Measurements from ENCODE around the gene PDE7B.

PDE7B gene

GRCh38 chr6:136158387-136158821 lies 306.9 kb downstream of the PDE7B start:
- DNase-seq: no peak

GRCh38 chr6:136158971-136159370 lies 307.5 kb downstream of the PDE7B start:
- DNase-seq: no peak

- peak in 1 of 2 donors; percentile 6 for DNase-seq
Measured at GRCh38 chr6:136160250-136160649, 308.7 kb downstream of the PDE7B start.

GRCh38 chr6:136161950-136162349 lies 310.4 kb downstream of the PDE7B start:
- no peak for DNase-seq

- no peak for DNase-seq
Measured at GRCh38 chr6:136163260-136163659, 311.8 kb downstream of the PDE7B start.

GRCh38 chr6:136166815-136167214 lies 315.3 kb downstream of the PDE7B start:
- DNase-seq: no peak

- DNase-seq: no peak
Measured at GRCh38 chr6:136169394-136170148, 318.1 kb downstream of the PDE7B start.

GRCh38 chr6:136171231-136171630 lies 319.7 kb downstream of the PDE7B start:
- no peak for DNase-seq

- DNase-seq: no peak
Measured at GRCh38 chr6:136173519-136174507, 322.3 kb downstream of the PDE7B start.

- DNase-seq: no peak
Measured at GRCh38 chr6:136174510-136174909, 323.0 kb downstream of the PDE7B start.

- DNase-seq: no peak
Measured at GRCh38 chr6:136175873-136176272, 324.4 kb downstream of the PDE7B start.

- no peak for DNase-seq
Measured at GRCh38 chr6:136178749-136179148, 327.2 kb downstream of the PDE7B start.

- no peak for DNase-seq
Measured at GRCh38 chr6:136180704-136181511, 329.4 kb downstream of the PDE7B start.

- no peak for DNase-seq
Measured at GRCh38 chr6:136181512-136181833, 330.0 kb downstream of the PDE7B start.

GRCh38 chr6:136181861-136182260 lies 330.4 kb downstream of the PDE7B start:
- DNase-seq: no peak

GRCh38 chr6:136184738-136185137 lies 333.2 kb downstream of the PDE7B start:
- no peak for DNase-seq

GRCh38 chr6:136186363-136186762 lies 334.9 kb downstream of the PDE7B start:
- DNase-seq: no peak

GRCh38 chr6:136188486-136188885 lies 337.0 kb downstream of the PDE7B start:
- no peak for DNase-seq

- DNase-seq: no peak
Measured at GRCh38 chr6:136189104-136189503, 337.6 kb downstream of the PDE7B start.

GRCh38 chr6:136191606-136192312 lies 340.3 kb downstream of the PDE7B start:
- no peak for DNase-seq

- DNase-seq: no peak
Measured at GRCh38 chr6:136192902-136193301, 341.4 kb downstream of the PDE7B start.

- no peak for DNase-seq
Measured at GRCh38 chr6:136201732-136202131, 350.2 kb downstream of the PDE7B start.
